ENCODE data around the gene FST.

Gene FST

GRCh38 chr5:53480416-53481158, at the start of gene FST:
FST (plus strand) TSS chr5:53480629; CDS start chr5:53480792, 163 bp downstream.
- DNase-seq: peak; percentile 23
- in situ Hi-C loops (cut with MboI; ENCODE audit: low pct_unique_long_range_greater_than_20kb, low sequenced_read_pairs): loop anchor here (25.0 kb wide), 1 partner anchor 732 kb away; no protein-coding TSS in a partner anchor

GRCh38 chr5:53431665-53432064, 48.8 kb upstream of the FST start:
- in situ Hi-C loops (cut with MboI; ENCODE audit: low pct_unique_long_range_greater_than_20kb, low sequenced_read_pairs): no loop called here
- DNase-seq: no peak

- in situ Hi-C loops (cut with MboI; ENCODE audit: low pct_unique_long_range_greater_than_20kb, low sequenced_read_pairs): no loop called here
- no peak for DNase-seq
These were observed 47.4 kb upstream of the FST start for GRCh38 chr5:53433026-53433425.

GRCh38 chr5:53434541-53434940, 45.9 kb upstream of the FST start:
- DNase-seq: no peak
- in situ Hi-C loops (cut with MboI; ENCODE audit: low pct_unique_long_range_greater_than_20kb, low sequenced_read_pairs): no loop called here

- in situ Hi-C loops (cut with MboI; ENCODE audit: low pct_unique_long_range_greater_than_20kb, low sequenced_read_pairs): no loop called here
- DNase-seq: no peak
These were observed 43.8 kb upstream of the FST start for GRCh38 chr5:53436480-53437191.

- DNase-seq: no peak
- in situ Hi-C loops (cut with MboI; ENCODE audit: low pct_unique_long_range_greater_than_20kb, low sequenced_read_pairs): no loop called here
These were observed 42.4 kb upstream of the FST start for GRCh38 chr5:53438079-53438478.

GRCh38 chr5:53438486-53439472, 41.6 kb upstream of the FST start:
- in situ Hi-C loops (cut with MboI; ENCODE audit: low pct_unique_long_range_greater_than_20kb, low sequenced_read_pairs): no loop called here
- DNase-seq: no peak

- DNase-seq: no peak
- in situ Hi-C loops (cut with MboI; ENCODE audit: low pct_unique_long_range_greater_than_20kb, low sequenced_read_pairs): no loop called here
These were observed 37.5 kb upstream of the FST start for GRCh38 chr5:53442961-53443360.

GRCh38 chr5:53445569-53445968, 34.9 kb upstream of the FST start:
- in situ Hi-C loops (cut with MboI; ENCODE audit: low pct_unique_long_range_greater_than_20kb, low sequenced_read_pairs): no loop called here
- DNase-seq: no peak

- no peak for DNase-seq
- in situ Hi-C loops (cut with MboI; ENCODE audit: low pct_unique_long_range_greater_than_20kb, low sequenced_read_pairs): no loop called here
These were observed 33.5 kb upstream of the FST start for GRCh38 chr5:53446908-53447307.

GRCh38 chr5:53448851-53449250, 31.6 kb upstream of the FST start:
- in situ Hi-C loops (cut with MboI; ENCODE audit: low pct_unique_long_range_greater_than_20kb, low sequenced_read_pairs): no loop called here

GRCh38 chr5:53453898-53454718, 26.3 kb upstream of the FST start:
- in situ Hi-C loops (cut with MboI; ENCODE audit: low pct_unique_long_range_greater_than_20kb, low sequenced_read_pairs): no loop called here
- DNase-seq: no peak

More at GRCh38 chr5:53448851-53449250, 31.6 kb upstream of the FST start:
- DNase-seq: no peak

- in situ Hi-C loops (cut with MboI; ENCODE audit: low pct_unique_long_range_greater_than_20kb, low sequenced_read_pairs): no loop called here
- no peak for DNase-seq
These were observed 25.8 kb upstream of the FST start for GRCh38 chr5:53454719-53455000.

- in situ Hi-C loops (cut with MboI; ENCODE audit: low pct_unique_long_range_greater_than_20kb, low sequenced_read_pairs): no loop called here
- DNase-seq: no peak
These were observed 24.1 kb upstream of the FST start for GRCh38 chr5:53456366-53456765.

GRCh38 chr5:53463909-53464621, 16.4 kb upstream of the FST start:
- in situ Hi-C loops (cut with MboI; ENCODE audit: low pct_unique_long_range_greater_than_20kb, low sequenced_read_pairs): no loop called here
- DNase-seq: peak; percentile 37

GRCh38 chr5:53464722-53465121, 15.7 kb upstream of the FST start:
- DNase-seq: peak; percentile 71
- in situ Hi-C loops (cut with MboI; ENCODE audit: low pct_unique_long_range_greater_than_20kb, low sequenced_read_pairs): no loop called here

GRCh38 chr5:53469946-53470687, 10.3 kb upstream of the FST start:
- DNase-seq: peak; percentile 77
- in situ Hi-C loops (cut with MboI; ENCODE audit: low pct_unique_long_range_greater_than_20kb, low sequenced_read_pairs): no loop called here

- DNase-seq: no peak
- in situ Hi-C loops (cut with MboI; ENCODE audit: low pct_unique_long_range_greater_than_20kb, low sequenced_read_pairs): no loop called here
These were observed 8.2 kb upstream of the FST start for GRCh38 chr5:53472279-53472678.
